IgD-negative memory B cell (primary cell): ENCODE results near the gene FRMPD1. TPM values are rescaled to one million over a fixed set of nuclear protein-coding genes. Genes with fewer than 3 reads are reported as not detected.
A peak's percentile ranks its signal among the peaks of the same experiment; 100 is the strongest.
"Not testable (repeated sequence)": the region's sequence is repeated elsewhere in the genome, so short reads cannot be mapped to it uniquely, and the experiment has no call there.

Experiments
- H3K27ac Mint-ChIP-seq, 3 donors: one replicate each; pipeline ENCODE4 v1.8.0; 2020 to 2022; ENCODE audit warnings: mild to moderate bottlenecking in 3 of 3, mixed read lengths in 3 of 3, moderate library complexity in 1 of 3
- H3K27me3 Mint-ChIP-seq: one replicate; pipeline ENCODE4 v1.8.0; 2021; ENCODE audit warnings: mixed read lengths
- H3K36me3 Mint-ChIP-seq: one replicate; pipeline ENCODE4 v1.8.0; 2020; ENCODE audit warnings: mild to moderate bottlenecking, mixed read lengths
- H3K4me1 Mint-ChIP-seq, 3 donors: one replicate each; pipeline ENCODE4 v1.8.0; 2020 to 2022; ENCODE audit warnings: mixed read lengths in 3 of 3, mild to moderate bottlenecking in 1 of 3
- H3K4me3 Mint-ChIP-seq, 4 donors: one replicate each; pipeline ENCODE4 v1.8.0; 2020 to 2022; ENCODE audit warnings: mild to moderate bottlenecking in 4 of 4, mixed read lengths in 4 of 4, moderate library complexity in 3 of 4
- H3K9me3 Mint-ChIP-seq, 3 donors: one replicate each; pipeline ENCODE4 v1.8.0; 2020 to 2021; ENCODE audit warnings: mixed read lengths in 3 of 3, mild to moderate bottlenecking in 1 of 3
- polyA plus RNA-seq: library from polyadenylated mRNA; unstranded; fragments of 300-500 nt; fragmentation: Illumina TruSeq; gene quantifications from one replicate; pipeline ENCODE4 v1.2.3, GENCODE V29; 2021

Gene FRMPD1
- not detected for polyA plus RNA-seq

GRCh38 chr9:37650873-37651768 is at the start of gene FRMPD1:
Gene FRMPD1 (plus strand): TSS chr9:37650954. CDS start chr9:37692642, 41,688 bp downstream.
- Mint-ChIP-seq H3K36me3 (no peaks in the 10 kb centered on the region), H3K4me3 (peak within 1 kb of the TSS; percentile 52 to 90 (median 84)), H3K9me3 (no peaks in the 10 kb centered on the region), H3K4me1 (peaks cover 0 to 12% (median 9%) of the 10 kb centered on the region in 3 donors), H3K27ac (peak within 1 kb of the TSS in 1 of 3 donors; percentile 72), H3K27me3 (peaks cover 44% of the 10 kb centered on the region)

GRCh38 chr9:37602061-37602460 is 48.7 kb upstream of the FRMPD1 start:
- H3K4me3 Mint-ChIP-seq, H3K27ac Mint-ChIP-seq, H3K36me3 Mint-ChIP-seq, H3K4me1 Mint-ChIP-seq, H3K9me3 Mint-ChIP-seq: not testable (repeated sequence)
- H3K27me3 Mint-ChIP-seq = peaks cover 21% of the 10 kb centered on the region

GRCh38 chr9:37602817-37603216 is 47.9 kb upstream of the FRMPD1 start:
- Mint-ChIP-seq H3K27ac (no peak overlapping the region), H3K36me3 (no peaks in the 10 kb centered on the region), H3K4me3 (no peak overlapping the region), H3K9me3 (no peaks in the 10 kb centered on the region), H3K27me3 (peaks cover 26% of the 10 kb centered on the region), H3K4me1 (no peaks in the 10 kb centered on the region)

GRCh38 chr9:37604296-37604695 is 46.5 kb upstream of the FRMPD1 start:
- Mint-ChIP-seq H3K4me1 (no peaks in the 10 kb centered on the region), H3K9me3 (no peaks in the 10 kb centered on the region), H3K27ac (no peak overlapping the region), H3K4me3 (no peak overlapping the region), H3K36me3 (no peaks in the 10 kb centered on the region), H3K27me3 (peaks cover 23% of the 10 kb centered on the region)

GRCh38 chr9:37608250-37608649 is 42.5 kb upstream of the FRMPD1 start:
- H3K36me3 Mint-ChIP-seq = no peaks in the 10 kb centered on the region
- no peak overlapping the region for H3K4me3 Mint-ChIP-seq
- H3K27ac Mint-ChIP-seq = peak overlapping the region in 1 of 3 donors; percentile 73
- H3K27me3 Mint-ChIP-seq = peaks cover 12% of the 10 kb centered on the region
- H3K4me1 Mint-ChIP-seq = no peaks in the 10 kb centered on the region
- H3K9me3 Mint-ChIP-seq = no peaks in the 10 kb centered on the region

- no peaks in the 10 kb centered on the region for H3K36me3 Mint-ChIP-seq
- no peaks in the 10 kb centered on the region for H3K9me3 Mint-ChIP-seq
- H3K27me3 Mint-ChIP-seq = peaks cover 10% of the 10 kb centered on the region
- H3K27ac Mint-ChIP-seq = no peak overlapping the region
- no peak overlapping the region for H3K4me3 Mint-ChIP-seq
- H3K4me1 Mint-ChIP-seq = no peaks in the 10 kb centered on the region
Measured at GRCh38 chr9:37609735-37610397, 40.9 kb upstream of the FRMPD1 start.

- no peaks in the 10 kb centered on the region for H3K36me3 Mint-ChIP-seq
- no peak overlapping the region for H3K4me3 Mint-ChIP-seq
Measured at GRCh38 chr9:37611014-37611413, 39.7 kb upstream of the FRMPD1 start.

GRCh38 chr9:37611961-37612360 is 38.8 kb upstream of the FRMPD1 start:
- no peaks in the 10 kb centered on the region for H3K9me3 Mint-ChIP-seq
- no peaks in the 10 kb centered on the region for H3K36me3 Mint-ChIP-seq
- peaks cover 5% of the 10 kb centered on the region for H3K27me3 Mint-ChIP-seq
- H3K27ac Mint-ChIP-seq = no peak overlapping the region
- H3K4me3 Mint-ChIP-seq = no peak overlapping the region
- no peaks in the 10 kb centered on the region for H3K4me1 Mint-ChIP-seq

More at GRCh38 chr9:37611014-37611413, 39.7 kb upstream of the FRMPD1 start:
- Mint-ChIP-seq H3K27me3 (peaks cover 10% of the 10 kb centered on the region), H3K4me1 (no peaks in the 10 kb centered on the region), H3K27ac (no peak overlapping the region), H3K9me3 (no peaks in the 10 kb centered on the region)

- no peak overlapping the region for H3K27ac Mint-ChIP-seq
- H3K36me3 Mint-ChIP-seq = no peaks in the 10 kb centered on the region
- H3K4me3 Mint-ChIP-seq = no peak overlapping the region
- no peaks in the 10 kb centered on the region for H3K4me1 Mint-ChIP-seq
- no peaks in the 10 kb centered on the region for H3K9me3 Mint-ChIP-seq
- no peaks in the 10 kb centered on the region for H3K27me3 Mint-ChIP-seq
Measured at GRCh38 chr9:37617161-37617560, 33.6 kb upstream of the FRMPD1 start.

- H3K4me3 Mint-ChIP-seq = no peak overlapping the region
- no peaks in the 10 kb centered on the region for H3K4me1 Mint-ChIP-seq
- no peaks in the 10 kb centered on the region for H3K9me3 Mint-ChIP-seq
- H3K27me3 Mint-ChIP-seq = no peaks in the 10 kb centered on the region
- no peaks in the 10 kb centered on the region for H3K36me3 Mint-ChIP-seq
- no peak overlapping the region for H3K27ac Mint-ChIP-seq
Measured at GRCh38 chr9:37617832-37618231, 32.9 kb upstream of the FRMPD1 start.

- H3K4me3 Mint-ChIP-seq = peak overlapping the region in 1 of 4 donors; percentile 81
Measured at GRCh38 chr9:37618817-37619216, 31.9 kb upstream of the FRMPD1 start.

GRCh38 chr9:37619806-37620205 is 30.9 kb upstream of the FRMPD1 start:
- no peaks in the 10 kb centered on the region for H3K27me3 Mint-ChIP-seq
- H3K27ac Mint-ChIP-seq = no peak overlapping the region
- no peak overlapping the region for H3K4me3 Mint-ChIP-seq
- H3K36me3 Mint-ChIP-seq = no peaks in the 10 kb centered on the region
- H3K4me1 Mint-ChIP-seq = no peaks in the 10 kb centered on the region
- H3K9me3 Mint-ChIP-seq = no peaks in the 10 kb centered on the region

More at GRCh38 chr9:37618817-37619216, 31.9 kb upstream of the FRMPD1 start:
- Mint-ChIP-seq H3K27ac (no peak overlapping the region), H3K27me3 (no peaks in the 10 kb centered on the region), H3K4me1 (no peaks in the 10 kb centered on the region), H3K36me3 (no peaks in the 10 kb centered on the region), H3K9me3 (no peaks in the 10 kb centered on the region)

GRCh38 chr9:37620396-37620795 is 30.4 kb upstream of the FRMPD1 start:
- Mint-ChIP-seq H3K4me3 (no peak overlapping the region), H3K27me3 (no peaks in the 10 kb centered on the region), H3K4me1 (no peaks in the 10 kb centered on the region), H3K27ac (no peak overlapping the region), H3K36me3 (no peaks in the 10 kb centered on the region), H3K9me3 (no peaks in the 10 kb centered on the region)

- H3K36me3 Mint-ChIP-seq = no peaks in the 10 kb centered on the region
- H3K9me3 Mint-ChIP-seq = no peaks in the 10 kb centered on the region
- no peak overlapping the region for H3K27ac Mint-ChIP-seq
- H3K27me3 Mint-ChIP-seq = no peaks in the 10 kb centered on the region
- H3K4me1 Mint-ChIP-seq = no peaks in the 10 kb centered on the region
- no peak overlapping the region for H3K4me3 Mint-ChIP-seq
Measured at GRCh38 chr9:37621273-37622121, 29.3 kb upstream of the FRMPD1 start.

GRCh38 chr9:37622462-37622861 is 28.3 kb upstream of the FRMPD1 start:
- H3K4me1 Mint-ChIP-seq = peaks cover 0 to 5% (median 0%) of the 10 kb centered on the region in 3 donors
- no peak overlapping the region for H3K4me3 Mint-ChIP-seq
- H3K9me3 Mint-ChIP-seq = no peaks in the 10 kb centered on the region
- peaks cover 2% of the 10 kb centered on the region for H3K27me3 Mint-ChIP-seq
- H3K27ac Mint-ChIP-seq = no peak overlapping the region
- no peaks in the 10 kb centered on the region for H3K36me3 Mint-ChIP-seq
